GM18517 (cell line): ENCODE results near the gene SEMA3A.

ENCODE experiments used
- ATAC-seq: cut with Tn5 transposase; IDR thresholded peaks from one replicate; pipeline ENCODE4 v1.9.1; 2021; ENCODE audit warnings: mild to moderate bottlenecking, moderate library complexity; ENCODE audit not compliant: unreplicated experiment

Gene SEMA3A

GRCh38 chr7:84113286-84113685, 81.3 kb downstream of the SEMA3A start:
- ATAC-seq, result no peak

DNA sequence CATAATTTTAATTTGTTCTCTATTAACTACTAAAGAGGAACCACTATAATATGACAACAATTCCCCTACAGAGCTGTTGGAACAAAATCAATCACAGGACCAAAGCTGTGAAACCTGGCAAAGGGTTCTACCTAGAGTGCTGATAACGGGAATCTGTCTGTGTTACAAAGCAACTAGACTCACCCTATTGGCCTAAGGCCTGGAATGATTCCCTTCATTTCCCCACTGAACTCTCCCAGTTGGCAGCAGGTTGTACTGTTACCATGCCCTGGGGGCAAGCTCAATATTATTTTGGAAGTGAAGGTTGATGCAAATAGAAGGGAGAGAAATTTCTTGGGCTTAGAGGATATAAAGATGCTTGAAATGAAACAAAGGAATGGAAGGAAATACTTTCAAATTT, 81.8 kb downstream of the SEMA3A start:
- no peak for ATAC-seq

- no peak for ATAC-seq
These were observed 82.7 kb downstream of the SEMA3A start for GRCh38 chr7:84111842-84112241.

GRCh38 chr7:84110400-84110799, 84.2 kb downstream of the SEMA3A start:
- no peak for ATAC-seq

DNA sequence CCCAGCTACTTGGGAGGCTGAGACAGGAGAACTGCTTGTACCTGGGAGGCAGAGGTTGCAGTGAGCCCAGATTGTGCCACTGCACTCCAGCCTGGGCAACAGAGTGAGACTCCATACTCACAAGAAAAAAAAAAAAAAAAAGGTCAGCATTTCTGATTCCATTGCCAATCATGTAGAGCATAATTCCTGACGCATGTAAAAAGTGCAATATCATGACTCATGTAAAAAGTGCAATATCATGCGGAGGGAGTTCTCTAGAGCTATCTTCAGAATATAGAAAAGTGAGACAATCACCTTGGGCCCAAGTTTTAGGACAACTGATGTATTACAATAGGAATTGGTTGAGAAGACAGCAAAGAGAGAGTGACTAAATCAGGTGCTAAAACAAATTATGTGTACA, 85.8 kb downstream of the SEMA3A start:
- ATAC-seq, result no peak

DNA sequence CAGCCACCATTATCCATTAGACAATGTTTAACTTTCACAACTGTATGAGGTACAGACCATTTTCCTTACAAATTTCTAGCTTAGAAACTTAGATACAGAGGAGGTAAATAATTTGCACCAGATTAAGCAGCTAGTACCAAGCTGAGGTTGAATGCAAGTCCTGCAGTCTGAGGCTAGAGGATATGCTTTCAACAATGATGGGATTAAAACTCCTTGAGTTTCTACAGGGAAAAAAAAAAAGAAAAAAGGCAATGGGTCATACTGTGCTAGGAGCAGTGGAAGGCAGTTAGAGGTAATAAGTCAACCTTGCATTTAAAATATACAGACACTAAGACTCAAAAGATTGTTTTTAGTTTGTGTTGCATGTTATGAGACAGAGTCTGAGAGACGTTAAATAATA, 86.5 kb downstream of the SEMA3A start:
- no peak for ATAC-seq

DNA sequence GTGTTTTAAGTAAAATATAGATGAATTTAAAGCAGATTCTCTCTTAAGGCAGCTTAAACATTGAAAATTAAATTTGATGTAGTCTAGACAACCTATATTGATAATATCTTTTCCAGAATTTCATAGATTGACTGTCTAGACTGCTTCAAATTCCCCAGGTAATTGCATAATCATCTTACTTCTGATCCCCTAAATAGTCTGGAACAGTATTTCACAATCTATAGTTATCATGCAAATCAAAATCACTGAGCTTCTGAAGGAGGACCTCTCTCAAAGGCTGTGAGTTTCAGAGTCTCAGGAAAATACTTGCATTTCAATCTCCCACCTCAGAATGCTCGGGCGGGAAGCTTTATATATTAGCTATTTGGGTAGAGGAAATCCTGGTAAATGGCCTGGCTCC, 87.3 kb downstream of the SEMA3A start:
- no peak for ATAC-seq

GRCh38 chr7:84106291-84106690, 88.3 kb downstream of the SEMA3A start:
- no peak for ATAC-seq

GRCh38 chr7:84105586-84105985, 89.0 kb downstream of the SEMA3A start:
- no peak for ATAC-seq

- no peak for ATAC-seq
These were observed 89.8 kb downstream of the SEMA3A start for GRCh38 chr7:84104826-84105225.

GRCh38 chr7:84102213-84102612, 92.4 kb downstream of the SEMA3A start:
- ATAC-seq, result no peak

- no peak for ATAC-seq
These were observed 93.7 kb downstream of the SEMA3A start for GRCh38 chr7:84100866-84101265.

GRCh38 chr7:84095971-84096370, 98.6 kb downstream of the SEMA3A start:
- ATAC-seq, result no peak

- no peak for ATAC-seq
These were observed 102.4 kb downstream of the SEMA3A start for GRCh38 chr7:84092207-84092606.

DNA sequence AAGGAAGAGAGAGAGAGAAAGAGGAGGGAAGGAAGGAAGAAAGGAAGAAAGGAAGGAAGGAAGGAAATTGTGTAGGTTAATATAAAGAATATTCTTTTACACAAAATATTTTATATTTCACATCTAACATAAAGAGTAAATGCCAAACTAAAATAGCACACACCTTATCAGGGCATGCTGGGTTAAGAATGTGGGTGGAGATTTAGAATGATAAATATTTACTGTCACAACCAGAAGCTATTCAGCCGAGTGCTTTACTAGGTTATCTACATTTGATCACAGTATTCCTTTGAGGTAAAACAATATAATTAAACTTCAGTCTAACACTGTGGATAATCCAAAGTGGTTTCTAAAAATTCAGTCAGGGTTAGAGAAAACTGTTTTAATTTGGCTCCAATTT, 103.3 kb downstream of the SEMA3A start:
- ATAC-seq, result no peak

DNA sequence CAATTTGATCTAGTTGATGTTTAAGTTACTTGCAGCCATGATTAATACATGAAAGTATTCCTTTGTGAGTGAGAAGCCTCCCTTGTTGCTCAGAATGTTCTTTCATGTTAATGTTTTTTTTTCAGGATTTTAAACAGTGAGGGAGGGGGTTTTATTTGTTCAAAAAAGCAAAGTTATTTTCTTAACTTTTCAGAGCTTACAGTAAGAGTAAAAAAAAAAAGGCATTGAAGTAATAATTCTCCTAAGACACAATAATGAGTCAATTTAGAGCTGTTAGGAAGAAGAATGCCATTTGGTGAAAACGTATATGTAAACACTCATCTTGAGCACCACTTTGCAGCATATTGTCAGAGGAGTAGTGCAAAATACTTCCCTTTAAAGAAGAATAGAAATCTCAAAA, 105.8 kb downstream of the SEMA3A start:
- no peak for ATAC-seq

- no peak for ATAC-seq
These were observed 108.6 kb downstream of the SEMA3A start for GRCh38 chr7:84085998-84086397.

- ATAC-seq, result no peak
These were observed 109.4 kb downstream of the SEMA3A start for GRCh38 chr7:84085147-84085546.

DNA sequence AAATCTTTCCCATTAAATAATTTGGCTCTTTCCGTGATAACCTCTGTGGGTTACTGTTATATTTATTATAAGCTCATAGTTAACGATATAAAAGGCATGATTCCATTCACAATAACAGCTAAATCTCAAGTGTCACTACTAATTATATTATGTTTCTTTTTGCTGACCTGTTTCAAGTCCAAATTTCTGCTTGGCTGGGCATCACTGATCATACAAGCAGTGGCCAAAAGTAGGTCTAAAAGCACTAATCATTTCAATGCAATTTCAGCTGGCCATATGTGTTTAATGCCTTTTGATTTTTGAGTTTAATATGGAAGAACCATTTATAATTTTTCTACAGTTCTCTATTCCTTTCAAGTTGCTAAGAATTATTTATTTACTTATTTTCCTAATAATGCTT, 110.7 kb downstream of the SEMA3A start:
- no peak for ATAC-seq

GRCh38 chr7:84081973-84082522, 112.5 kb downstream of the SEMA3A start:
- no peak for ATAC-seq

DNA sequence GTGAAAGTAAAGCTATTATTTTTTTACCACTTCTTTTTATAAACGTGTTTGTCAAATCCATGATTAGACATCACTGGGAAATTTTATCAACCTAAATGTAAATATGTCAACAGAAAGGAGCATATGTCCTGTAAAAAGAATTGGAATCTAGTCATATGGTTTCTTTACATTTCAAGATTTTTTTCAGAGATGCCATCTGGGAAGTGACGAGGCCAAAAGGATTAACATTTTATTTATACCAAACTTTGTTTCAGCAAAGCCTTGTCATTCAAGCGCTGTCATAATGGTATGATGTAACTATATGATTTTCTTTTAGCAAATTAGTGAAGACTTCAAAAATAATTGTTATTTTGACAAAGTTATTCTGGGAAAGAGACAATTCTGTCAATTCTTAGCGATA, 117.3 kb downstream of the SEMA3A start:
- no peak for ATAC-seq

GRCh38 chr7:84076219-84076618, 118.4 kb downstream of the SEMA3A start:
- ATAC-seq, result no peak

- ATAC-seq, result no peak
These were observed 121.3 kb downstream of the SEMA3A start for GRCh38 chr7:84073186-84073875.
